Psoas muscle (tissue), 8 donors: ENCODE measurements around the gene MINDY4. TPM values are rescaled to one million over a fixed set of nuclear protein-coding genes. Genes with fewer than 3 reads are reported as not detected.

ENCODE experiments used
- ATAC-seq, 4 donors: fragments of 200-7000 bp; cut with Tn5 transposase; one replicate each; pipeline ENCODE4 v1.9.1; 2020; ENCODE audit warnings: moderate library complexity in 3 of 4, mild to moderate bottlenecking in 2 of 4
- DNase-seq, 2 donors: peaks; one replicate each; pipeline ENCODE4 v3.0.0-alpha.2; 2020
- H3K27ac ChIP-seq: fragments of 200-600 bp; one replicate; pipeline ENCODE4 v1.8.0; 2022
- H3K27me3 ChIP-seq, 3 donors: fragments of 200-600 bp in 1 of 3; one replicate each; pipeline versions ENCODE4 v1.6.1 to v1.8.0; 2013 to 2022; ENCODE audit warnings: low read length in 2 of 3, mild to moderate bottlenecking in 2 of 3, moderate library complexity in 1 of 3; ENCODE audit not compliant: insufficient read depth in 3 of 3
- H3K36me3 ChIP-seq, 2 donors: fragments of 200-600 bp in 1 of 2; one replicate each; pipeline versions ENCODE4 v1.6.1 to v1.8.0; 2013 to 2022; ENCODE audit warnings: low read depth in 1 of 2, mild to moderate bottlenecking in 1 of 2, moderate library complexity in 1 of 2; ENCODE audit not compliant: insufficient read depth in 1 of 2
- H3K4me1 ChIP-seq: fragments of 200-600 bp; one replicate; pipeline ENCODE4 v1.8.0; 2022
- H3K4me3 ChIP-seq: fragments of 200-600 bp; one replicate; pipeline ENCODE4 v1.8.0; 2022; ENCODE audit warnings: mild to moderate bottlenecking
- H3K9me3 ChIP-seq: fragments of 200-600 bp; one replicate; pipeline ENCODE4 v1.8.0; 2022
- WGBS, 3 donors: extraction: QIAGEN DNeasy Blood & Tissue Kit; methylation state at CpG; one replicate each; pipeline versions ENCODE4 v1.1.6 to v1.1.7; 2013; 5-methylcytosine and 5-hydroxymethylcytosine counted together
- intact Hi-C, 2 donors: fragments of 100-400 bp; cut with DNase I; formaldehyde crosslinking; loops; one replicate each; pipeline versions ENCODE4 v1.11.0 to v1.14.2; 2022
- polyA plus RNA-seq, 3 donors: library from polyadenylated mRNA; stranded (reverse); fragments of 200-250 nt; gene quantifications; one replicate each; pipeline ENCODE4 v1.2.3, GENCODE V29; 2013
- total RNA-seq, 4 donors: library from RNA; stranded (reverse); fragmentation: NEBNext Ultra II Directional in 2 of 4; extraction: Animal tissue kit (Norgen Biotek cat#: 25700) in 2 of 4; gene quantifications; one replicate each; pipeline versions ENCODE4 v1.2.1 to v1.2.4, GENCODE V29; 2021 to 2023
- TF ChIP-seq, protein P1 (sequence below): fragments of 200-600 bp; IDR thresholded peaks from one replicate; pipeline ENCODE4 v1.8.0; 2022; ENCODE audit warnings: antibody characterized with exemption
- donor health status: healthy with polysubstance abuse.
- donor health status: DM: no; HTN: no; CAD: no; lungs with moderate emphysema.
- donor health status: Bipolar disorder and iron deficiency.
- donor health status: healthy.
- donor health status: DM: yes; HTN: yes; CAD: no.
- donor health status: DM: no; HTN: no; CAD: no.
- donor health status: DM: no; HTN: no; CAD: no.
- donor health status: DM: yes; HTN: yes; CAD: no.

The MINDY4 gene
- total and polyA plus RNA-seq, 7 donors = 0.86 to 3.5 (median 1.5) TPM

- DNase-seq = no peak
- ATAC-seq = no peak
- Histone ChIP-seq H3K9me3 (no peaks in the 10 kb centered on the region), H3K27ac (no peak overlapping the region), H3K36me3 (no peaks in the 10 kb centered on the region), H3K4me1 (peaks cover 3% of the 10 kb centered on the region), H3K4me3 (no peak overlapping the region), H3K27me3 (no peaks in the 10 kb centered on the region)
- TF ChIP-seq, protein P1, sequence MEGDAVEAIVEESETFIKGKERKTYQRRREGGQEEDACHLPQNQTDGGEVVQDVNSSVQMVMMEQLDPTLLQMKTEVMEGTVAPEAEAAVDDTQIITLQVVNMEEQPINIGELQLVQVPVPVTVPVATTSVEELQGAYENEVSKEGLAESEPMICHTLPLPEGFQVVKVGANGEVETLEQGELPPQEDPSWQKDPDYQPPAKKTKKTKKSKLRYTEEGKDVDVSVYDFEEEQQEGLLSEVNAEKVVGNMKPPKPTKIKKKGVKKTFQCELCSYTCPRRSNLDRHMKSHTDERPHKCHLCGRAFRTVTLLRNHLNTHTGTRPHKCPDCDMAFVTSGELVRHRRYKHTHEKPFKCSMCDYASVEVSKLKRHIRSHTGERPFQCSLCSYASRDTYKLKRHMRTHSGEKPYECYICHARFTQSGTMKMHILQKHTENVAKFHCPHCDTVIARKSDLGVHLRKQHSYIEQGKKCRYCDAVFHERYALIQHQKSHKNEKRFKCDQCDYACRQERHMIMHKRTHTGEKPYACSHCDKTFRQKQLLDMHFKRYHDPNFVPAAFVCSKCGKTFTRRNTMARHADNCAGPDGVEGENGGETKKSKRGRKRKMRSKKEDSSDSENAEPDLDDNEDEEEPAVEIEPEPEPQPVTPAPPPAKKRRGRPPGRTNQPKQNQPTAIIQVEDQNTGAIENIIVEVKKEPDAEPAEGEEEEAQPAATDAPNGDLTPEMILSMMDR = no peak
- 39 to 58% (median 44%) methylated on average over 4 of the region's 4 CpGs for WGBS, 3 donors
- intact Hi-C loops = no loop called here
Measured at GRCh38 chr7:30863706-30864035, 92.5 kb downstream of the MINDY4 start.

DNA sequence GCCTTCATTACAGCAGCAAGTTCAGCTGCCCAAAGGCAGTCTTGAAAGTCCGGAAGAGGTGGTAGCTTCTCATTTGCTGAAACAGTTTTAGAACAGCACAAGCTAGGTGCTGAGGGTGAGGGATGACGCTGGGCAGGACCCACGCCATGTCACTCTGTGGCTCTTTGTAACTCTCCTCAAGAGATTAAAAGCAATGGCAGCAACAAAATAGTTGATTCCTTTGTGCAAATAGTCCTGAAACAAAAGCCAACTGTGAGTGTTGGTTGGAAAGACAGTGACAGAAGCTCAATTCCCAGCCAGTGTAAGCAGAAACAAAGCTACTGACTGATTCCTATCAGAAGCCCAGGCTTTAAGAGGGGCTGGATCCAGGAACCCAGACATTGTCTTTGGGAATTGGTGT, 92.9 kb downstream of the MINDY4 start:
- no peaks in the 10 kb centered on the region for H3K36me3 ChIP-seq
- TF ChIP-seq, protein P1 = no peak
- no peak overlapping the region for H3K27ac ChIP-seq
- H3K4me1 ChIP-seq = peaks cover 3% of the 10 kb centered on the region
- intact Hi-C loops = no loop called here
- ATAC-seq (no peak), DNase-seq (no peak)
- WGBS, 3 donors = 73 to 83% (median 81%) methylated on average over 3 of the region's 3 CpGs
- no peaks in the 10 kb centered on the region for H3K27me3 ChIP-seq
- H3K9me3 ChIP-seq = no peaks in the 10 kb centered on the region
- no peak overlapping the region for H3K4me3 ChIP-seq

- 88 to 97% (median 90%) methylated on average over 4 of the region's 4 CpGs for WGBS, 3 donors
- TF ChIP-seq, protein P1 = no peak
- no peak overlapping the region for H3K27ac ChIP-seq
- H3K9me3 ChIP-seq = no peaks in the 10 kb centered on the region
- no peaks in the 10 kb centered on the region for H3K36me3 ChIP-seq
- DNase-seq = no peak
- no peak overlapping the region for H3K4me3 ChIP-seq
- ATAC-seq = no peak
- H3K27me3 ChIP-seq = no peaks in the 10 kb centered on the region
- intact Hi-C loops = no loop called here
- peaks cover 3% of the 10 kb centered on the region for H3K4me1 ChIP-seq
Measured at GRCh38 chr7:30865076-30865475, 93.9 kb downstream of the MINDY4 start.

DNA sequence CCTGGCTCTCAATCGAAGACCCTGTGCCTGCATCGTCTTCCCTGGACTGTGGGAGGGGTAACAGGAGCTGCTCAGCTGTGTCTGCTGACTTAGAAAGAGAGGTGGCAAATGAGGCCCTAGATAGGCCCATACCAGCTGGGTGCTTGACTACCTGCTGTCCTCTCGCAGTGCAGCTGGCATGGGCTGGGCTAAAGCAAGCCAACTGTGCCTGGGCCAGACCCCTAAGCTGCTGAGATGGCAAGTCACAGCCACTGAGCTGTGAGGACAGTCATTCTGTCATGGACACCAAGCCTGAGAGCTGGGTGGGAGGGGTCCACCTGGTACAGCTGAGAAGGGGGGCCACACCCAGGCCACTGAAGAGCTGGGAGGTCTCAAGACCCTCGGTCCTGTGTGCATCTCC, 94.6 kb downstream of the MINDY4 start:
- TF ChIP-seq, protein P1 = no peak
- H3K27me3 ChIP-seq = no peaks in the 10 kb centered on the region
- no peak overlapping the region for H3K27ac ChIP-seq
- ATAC-seq (peak in 3 of 4 donors; percentile 45 to 73 (median 70)), DNase-seq (no peak)
- peaks cover 3% of the 10 kb centered on the region for H3K4me1 ChIP-seq
- no peaks in the 10 kb centered on the region for H3K9me3 ChIP-seq
- 57 to 71% (median 63%) methylated on average over 4 of the region's 4 CpGs for WGBS, 3 donors
- intact Hi-C loops = no loop called here
- no peaks in the 10 kb centered on the region for H3K36me3 ChIP-seq
- no peak overlapping the region for H3K4me3 ChIP-seq

- TF ChIP-seq, protein P1 = no peak
- WGBS, 3 donors = 72 to 77% (median 72%) methylated on average over 7 of the region's 7 CpGs
- Histone ChIP-seq H3K27me3 (no peaks in the 10 kb centered on the region), H3K36me3 (no peaks in the 10 kb centered on the region), H3K9me3 (no peaks in the 10 kb centered on the region), H3K4me3 (no peak overlapping the region), H3K27ac (no peak overlapping the region), H3K4me1 (peaks cover 3% of the 10 kb centered on the region)
- ATAC-seq (no peak), DNase-seq (no peak)
- intact Hi-C loops = no loop called here
Measured at GRCh38 chr7:30866939-30867338, 95.7 kb downstream of the MINDY4 start.
